Measurements from ENCODE around the gene ROCK1.
"Not testable (repeated sequence)": the region's sequence is repeated elsewhere in the genome, so short reads cannot be mapped to it uniquely, and the experiment has no call there.

The ROCK1 gene

GRCh38 chr18:21111346-21112139 is at the start of gene ROCK1:
Gene ROCK1, minus strand, starts transcription at chr18:21111813. Its CDS starts 903 bp downstream, at chr18:21110910.
- DNase-seq: peak; percentile 99

GRCh38 chr18:21155443-21155842 is 43.8 kb upstream of the ROCK1 start:
- no peak for DNase-seq

DNA sequence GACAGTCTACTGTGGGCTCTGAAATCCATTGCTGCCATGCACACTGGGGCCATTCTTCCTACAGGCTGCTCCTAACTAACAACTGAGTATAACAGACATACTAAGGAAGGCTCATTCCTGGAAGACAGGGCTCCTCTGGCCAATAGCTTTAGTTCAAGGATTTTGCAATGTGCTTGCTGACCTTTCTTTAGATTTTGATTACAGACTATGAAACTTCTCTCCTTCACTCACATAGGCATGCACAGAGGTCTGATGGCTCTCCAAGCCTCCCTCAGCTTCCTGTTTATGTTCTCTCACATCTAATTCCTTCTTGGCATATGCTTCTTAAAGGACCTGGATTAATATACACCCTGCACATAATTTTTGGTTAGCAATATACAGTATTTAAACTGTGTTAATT is 34.4 kb upstream of the ROCK1 start:
- DNase-seq: no peak

GRCh38 chr18:21145371-21145770 is 33.8 kb upstream of the ROCK1 start:
- DNase-seq: no peak

- no peak for DNase-seq
These were observed 30.2 kb upstream of the ROCK1 start for GRCh38 chr18:21141668-21142422.

GRCh38 chr18:21137719-21138488 is 26.3 kb upstream of the ROCK1 start:
- not testable (repeated sequence) for DNase-seq

GRCh38 chr18:21134895-21135294 is 23.3 kb upstream of the ROCK1 start:
- no peak for DNase-seq

- DNase-seq: no peak
These were observed 20.8 kb upstream of the ROCK1 start for GRCh38 chr18:21132398-21132918.

DNA sequence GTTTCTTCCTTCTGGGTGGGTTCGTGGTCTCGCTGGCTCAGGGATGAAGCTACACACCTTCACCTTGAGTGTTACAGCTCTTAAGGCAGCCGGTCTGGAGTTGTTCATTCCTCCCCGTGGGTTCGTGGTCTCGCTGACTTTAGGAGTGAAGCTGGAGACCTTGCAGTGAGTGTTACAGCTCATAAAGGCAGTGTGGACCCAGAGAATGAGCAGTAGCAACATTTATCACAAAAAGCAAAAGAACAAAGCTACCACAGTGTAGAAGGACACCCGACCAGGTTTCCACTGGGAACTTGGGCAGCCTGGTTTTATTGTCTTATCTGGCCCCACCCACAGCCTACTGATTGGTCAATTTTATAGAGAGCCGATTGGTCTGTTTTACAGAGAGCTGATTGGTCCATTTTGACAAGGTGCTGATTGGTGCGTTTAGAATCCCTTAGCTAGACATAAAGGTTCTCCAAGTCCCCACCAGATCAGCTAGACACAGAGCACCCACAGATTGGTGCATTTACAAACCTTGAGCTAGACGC is 20.1 kb upstream of the ROCK1 start:
- DNase-seq: no peak

DNA sequence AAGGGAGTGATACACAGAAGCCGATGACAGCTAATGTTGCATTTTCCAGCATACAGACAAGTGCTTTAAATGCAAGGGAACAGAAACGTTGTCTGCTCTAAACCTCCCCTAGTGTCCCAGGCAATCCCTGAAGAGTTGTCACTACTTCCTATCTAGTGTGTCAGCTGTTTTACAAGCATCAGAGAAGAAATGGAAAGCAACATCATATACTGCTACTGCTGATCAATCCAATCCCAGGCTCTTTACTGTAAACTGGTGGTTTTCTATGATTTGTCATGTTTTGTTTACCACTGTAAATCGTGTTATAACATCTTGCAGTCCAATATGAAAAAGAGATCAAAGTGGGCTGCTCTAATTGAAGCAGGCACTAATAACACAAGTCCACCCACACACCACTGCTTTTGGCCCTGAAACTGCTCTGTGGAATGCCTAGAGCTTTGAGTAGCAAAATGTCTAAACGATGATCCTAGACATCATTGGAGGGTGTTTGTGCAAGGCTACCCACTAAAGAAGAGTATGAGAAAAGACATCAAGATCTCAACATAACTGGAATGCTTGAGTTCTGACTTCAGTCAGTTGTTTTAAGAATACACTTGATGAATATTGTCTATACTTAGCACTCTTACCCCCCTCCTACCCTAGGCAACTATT is 18.1 kb upstream of the ROCK1 start:
- no peak for DNase-seq

DNA sequence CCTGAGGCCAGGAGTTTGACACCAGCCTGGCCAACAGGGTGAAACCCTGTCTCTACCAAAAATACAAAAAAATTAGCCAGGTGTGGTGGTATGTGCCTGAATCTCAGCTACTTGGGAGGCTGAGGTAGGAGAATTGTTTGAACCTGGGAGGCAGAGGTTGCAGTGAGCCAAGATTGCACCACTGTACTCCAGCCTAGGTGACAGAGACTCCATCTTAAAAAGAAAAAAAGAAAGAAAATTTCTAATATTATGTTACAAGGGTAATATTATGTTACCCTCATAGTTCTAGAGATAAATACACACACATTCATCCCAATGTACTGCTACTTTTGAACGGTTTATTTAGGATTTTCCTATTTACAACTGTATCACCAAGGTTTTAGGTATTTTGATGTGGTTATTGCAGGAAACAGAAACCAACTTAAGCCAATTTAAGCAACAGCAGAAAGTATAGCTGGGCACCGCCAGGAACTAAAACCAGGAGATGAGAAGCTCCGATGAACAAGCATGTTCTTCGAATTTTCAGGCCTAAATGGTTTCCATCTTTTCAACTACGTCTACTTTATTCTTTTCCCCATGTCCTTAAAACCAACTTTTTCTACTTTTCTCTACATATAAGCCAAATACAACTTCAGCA is 11.8 kb upstream of the ROCK1 start:
- DNase-seq: no peak

GRCh38 chr18:21118806-21119205 is 7.2 kb upstream of the ROCK1 start:
- no peak for DNase-seq

GRCh38 chr18:21117409-21118131 is 6.0 kb upstream of the ROCK1 start:
- DNase-seq: no peak

- peak; percentile 60 for DNase-seq
These were observed 4.2 kb upstream of the ROCK1 start for GRCh38 chr18:21115519-21116411.

- no peak for DNase-seq
These were observed 1.0 kb upstream of the ROCK1 start for GRCh38 chr18:21112543-21113105.

GRCh38 chr18:21112140-21112473 is 494 bp upstream of the ROCK1 start:
- DNase-seq: no peak

GRCh38 chr18:21110713-21111345 is 784 bp downstream of the ROCK1 start:
- DNase-seq: peak; percentile 70

DNA sequence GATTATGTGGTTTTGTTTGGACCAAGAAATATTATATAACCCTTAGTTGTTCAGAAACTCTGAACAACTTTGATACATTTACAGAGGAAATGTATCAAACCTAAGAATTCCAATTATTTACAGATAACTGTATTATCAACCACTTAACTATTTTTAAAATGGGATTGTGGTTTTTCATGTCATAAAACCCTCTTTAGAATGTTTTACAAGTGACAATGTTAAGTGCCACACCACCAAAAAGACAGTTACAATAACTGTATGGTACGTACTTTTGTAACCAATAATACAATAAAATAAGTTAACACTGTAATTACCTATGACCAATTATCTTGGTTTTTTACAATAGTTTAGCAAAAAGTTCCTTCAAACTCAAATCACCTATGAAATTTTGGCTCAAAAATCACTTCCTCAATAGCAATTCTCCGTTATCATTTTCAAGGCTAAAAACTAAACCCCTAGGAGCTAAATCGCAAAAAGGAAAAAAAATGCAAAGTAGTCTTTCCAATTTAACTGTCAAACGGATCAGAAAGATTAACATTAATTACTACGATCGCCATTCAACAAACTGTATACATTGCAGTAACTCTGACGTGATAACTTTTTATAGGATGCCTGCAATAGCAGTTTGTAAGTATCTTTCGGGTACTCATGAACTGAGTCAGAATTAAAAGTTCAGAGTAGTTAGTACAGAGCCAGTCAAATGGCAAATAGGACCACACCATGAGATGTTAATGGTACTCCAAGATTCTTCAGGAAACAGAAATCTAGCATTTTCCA is 1.5 kb downstream of the ROCK1 start:
- DNase-seq: no peak

- no peak for DNase-seq
These were observed 5.7 kb downstream of the ROCK1 start for GRCh38 chr18:21105936-21106335.
